Suprapubic skin (tissue), 4 donors: Measurements from ENCODE around the gene DES. TPM values are rescaled to one million over a fixed set of nuclear protein-coding genes. Genes with fewer than 3 reads are reported as not detected.

ENCODE experiments used
- DNase-seq, 2 donors: peaks; one replicate each; pipeline ENCODE4 v3.0.0-alpha.2; 2019; ENCODE audit warnings: low spot score in 2 of 2
- H3K27ac ChIP-seq: fragments of 200-600 bp; sonication (generic); one replicate; pipeline ENCODE4 v1.5.1; 2019
- H3K27me3 ChIP-seq: fragments of 200-600 bp; sonication (generic); one replicate; pipeline ENCODE4 v1.5.1; 2019
- H3K36me3 ChIP-seq: fragments of 200-600 bp; sonication (generic); one replicate; pipeline ENCODE4 v1.5.1; 2019
- H3K4me1 ChIP-seq: fragments of 200-600 bp; sonication (generic); one replicate; pipeline ENCODE4 v1.5.1; 2019
- H3K4me3 ChIP-seq: fragments of 200-600 bp; sonication (generic); one replicate; pipeline ENCODE4 v1.5.1; 2019; ENCODE audit warnings: mild to moderate bottlenecking
- H3K9me3 ChIP-seq: fragments of 200-600 bp; sonication (generic); one replicate; pipeline ENCODE4 v1.5.1; 2019
- CTCF ChIP-seq, 2 donors: fragments of 200-600 bp in 1 of 2; fragments of 450-650 bp in 1 of 2; sonication (generic) in 1 of 2; IDR thresholded peaks; one replicate each; pipeline ENCODE4 v1.5.1; 2016 to 2019; ENCODE audit warnings: antibody characterized with exemption in 2 of 2, mild to moderate bottlenecking in 1 of 2, moderate library complexity in 1 of 2
- EP300 ChIP-seq: sonication (generic); formaldehyde crosslinking; IDR thresholded peaks from one replicate; pipeline ENCODE4 v1.6.1; 2017; ENCODE audit warnings: antibody characterized with exemption
- POLR2A ChIP-seq, 2 donors: fragments of 450-650 bp; IDR thresholded peaks; one replicate each; pipeline ENCODE4 v1.6.1; 2017; ENCODE audit warnings: antibody characterized with exemption in 2 of 2, mild to moderate bottlenecking in 2 of 2, moderate library complexity in 2 of 2
- POLR2AphosphoS5 ChIP-seq, 3 donors: sonication (generic); formaldehyde crosslinking; IDR thresholded peaks; one replicate each; pipeline ENCODE4 v1.6.1; 2017; ENCODE audit warnings: antibody characterized with exemption in 3 of 3
- WGBS: methylation state at CpG from one replicate; pipeline ENCODE4 v1.1.5; 2018; 5-methylcytosine and 5-hydroxymethylcytosine counted together
- total RNA-seq, 4 donors: library from RNA; depleted of rRNA; stranded (reverse); fragments of >200 nt; gene quantifications; one replicate each; pipeline ENCODE4 v1.1.0, GENCODE V29; 2016

The DES gene
- total RNA-seq, 4 donors from 2014 or later, result 11.4 to 100 (median 35.6) TPM

GRCh38 chr2:219396863-219397457 lies 21.2 kb upstream of the DES start:
- WGBS, result 57% methylated on average over 6 of the region's 6 CpGs
- no peak for TF ChIP-seq EP300
- TF ChIP-seq POLR2AphosphoS5 (IDR thresholded peaks at IDR 0.05), result no peak
- Histone ChIP-seq H3K9me3 (no peaks in the 10 kb centered on the region), H3K4me1 (no peaks in the 10 kb centered on the region), H3K36me3 (no peaks in the 10 kb centered on the region), H3K27ac (no peak overlapping the region), H3K27me3 (no peaks in the 10 kb centered on the region), H3K4me3 (no peak overlapping the region)
- DNase-seq, result peak in 1 of 2 donors; percentile 26

GRCh38 chr2:219398721-219399363 lies 19.3 kb upstream of the DES start:
- peak in 1 of 2 donors; percentile 72 for DNase-seq
- WGBS, result 60% methylated on average over 5 of the region's 5 CpGs

GRCh38 chr2:219399716-219400478 lies 18.3 kb upstream of the DES start:
- no peak overlapping the region for H3K27ac ChIP-seq
- no peaks in the 10 kb centered on the region for H3K9me3 ChIP-seq
- TF ChIP-seq CTCF (IDR thresholded peaks at IDR 0.05) (no peak), POLR2AphosphoS5 (IDR thresholded peaks at IDR 0.05) (no peak), EP300 (no peak), POLR2A (IDR thresholded peaks at IDR 0.05) (no peak)
- H3K4me3 ChIP-seq, result no peak overlapping the region
- no peaks in the 10 kb centered on the region for H3K27me3 ChIP-seq
- no peaks in the 10 kb centered on the region for H3K36me3 ChIP-seq
- 60% methylated on average over 13 of the region's 14 CpGs for WGBS
- H3K4me1 ChIP-seq, result no peaks in the 10 kb centered on the region
- no peak for DNase-seq

More at GRCh38 chr2:219398721-219399363, 19.3 kb upstream of the DES start:
- no peaks in the 10 kb centered on the region for H3K9me3 ChIP-seq
- no peaks in the 10 kb centered on the region for H3K36me3 ChIP-seq
- no peak overlapping the region for H3K27ac ChIP-seq
- no peaks in the 10 kb centered on the region for H3K27me3 ChIP-seq
- no peak overlapping the region for H3K4me3 ChIP-seq
- H3K4me1 ChIP-seq, result no peaks in the 10 kb centered on the region
- TF ChIP-seq POLR2AphosphoS5 (IDR thresholded peaks at IDR 0.05) (no peak), CTCF (IDR thresholded peaks at IDR 0.05) (no peak), EP300 (no peak), POLR2A (IDR thresholded peaks at IDR 0.05) (no peak)

GRCh38 chr2:219400562-219400961 lies 17.6 kb upstream of the DES start:
- WGBS, result 59% methylated on average over 6 of the region's 6 CpGs
- TF ChIP-seq EP300, result no peak
- no peak for TF ChIP-seq CTCF (IDR thresholded peaks at IDR 0.05)
- no peak for TF ChIP-seq POLR2A (IDR thresholded peaks at IDR 0.05)
- TF ChIP-seq POLR2AphosphoS5 (IDR thresholded peaks at IDR 0.05), result no peak
- Histone ChIP-seq H3K27ac (no peak overlapping the region), H3K9me3 (no peaks in the 10 kb centered on the region), H3K27me3 (no peaks in the 10 kb centered on the region), H3K4me3 (no peak overlapping the region), H3K36me3 (no peaks in the 10 kb centered on the region), H3K4me1 (no peaks in the 10 kb centered on the region)
- DNase-seq, result no peak

- no peaks in the 10 kb centered on the region for H3K27me3 ChIP-seq
- 89% methylated on average over 8 of the region's 8 CpGs for WGBS
- H3K36me3 ChIP-seq, result no peaks in the 10 kb centered on the region
- TF ChIP-seq POLR2A (IDR thresholded peaks at IDR 0.05) (no peak), CTCF (IDR thresholded peaks at IDR 0.05) (no peak), EP300 (no peak), POLR2AphosphoS5 (IDR thresholded peaks at IDR 0.05) (no peak)
- H3K4me3 ChIP-seq, result no peak overlapping the region
- H3K27ac ChIP-seq, result no peak overlapping the region
- H3K9me3 ChIP-seq, result no peaks in the 10 kb centered on the region
- H3K4me1 ChIP-seq, result no peaks in the 10 kb centered on the region
- DNase-seq, result no peak
Observed at GRCh38 chr2:219401606-219402005, 16.6 kb upstream of the DES start.
